H9 (cell line): ENCODE data around the gene RHOJ. TPM values are rescaled to one million over a fixed set of nuclear protein-coding genes. Genes with fewer than 3 reads are reported as not detected.

Experiments used
- DNase-seq: peaks from one replicate; pipeline ENCODE4 v3.0.0-alpha.2; 2017
- H2AFZ ChIP-seq: one replicate; pipeline ENCODE4 v1.6.1; 2013; ENCODE audit warnings: mild to moderate bottlenecking, low read length, control low read depth, moderate library complexity
- H2AK5ac ChIP-seq: 2 replicates; pipeline ENCODE4 v1.6.1; 2013; ENCODE audit warnings: low read length, control low read depth, mixed read lengths; ENCODE audit not compliant: insufficient read length
- H2BK120ac ChIP-seq: one replicate; pipeline ENCODE4 v1.6.1; 2013; ENCODE audit warnings: low read depth, mild to moderate bottlenecking, low read length, control low read depth, inconsistent platforms; ENCODE audit not compliant: poor library complexity, severe bottlenecking
- H2BK12ac ChIP-seq: 2 replicates; pipeline ENCODE4 v1.6.1; 2013; ENCODE audit warnings: low read length, control low read depth, mixed read lengths, low read depth; ENCODE audit not compliant: insufficient read length
- H2BK15ac ChIP-seq: 2 replicates; pipeline ENCODE4 v1.6.1; 2013; ENCODE audit warnings: low read depth, low read length, control low read depth
- H2BK20ac ChIP-seq: one replicate; pipeline ENCODE4 v1.6.1; 2013; ENCODE audit warnings: low read depth, mild to moderate bottlenecking, low read length, control low read depth, inconsistent platforms; ENCODE audit not compliant: poor library complexity, severe bottlenecking
- H2BK5ac ChIP-seq: 2 replicates; pipeline ENCODE4 v1.6.1; 2013; ENCODE audit warnings: low read length, control low read depth, mixed read lengths; ENCODE audit not compliant: insufficient read length
- H3K14ac ChIP-seq: 2 replicates; pipeline ENCODE4 v1.6.1; 2013; ENCODE audit warnings: low read length, control low read depth; ENCODE audit not compliant: insufficient read depth
- H3K18ac ChIP-seq: 2 replicates; pipeline ENCODE4 v1.6.1; 2013; ENCODE audit warnings: low read depth, mild to moderate bottlenecking, mixed read lengths, low read length, control low read depth; ENCODE audit not compliant: insufficient read length
- H3K23ac ChIP-seq: 2 replicates; pipeline ENCODE4 v1.6.1; 2013; ENCODE audit warnings: low read length, control low read depth, mixed read lengths, low read depth; ENCODE audit not compliant: insufficient read length
- H3K23me2 ChIP-seq: 2 replicates; pipeline ENCODE4 v1.6.1; 2013; ENCODE audit warnings: low read depth, mild to moderate bottlenecking, mixed read lengths, low read length, control low read depth; ENCODE audit not compliant: insufficient read length, poor library complexity, severe bottlenecking
- H3K27ac ChIP-seq: 2 replicates; pipeline ENCODE4 v1.5.1; 2013; ENCODE audit warnings: low read length, control low read depth, mixed read lengths, low read depth; ENCODE audit not compliant: insufficient read length
- H3K27me3 ChIP-seq: 2 replicates; pipeline ENCODE4 v1.6.1; 2013; ENCODE audit warnings: low read length, control low read depth, inconsistent platforms; ENCODE audit not compliant: insufficient read depth
- H3K4ac ChIP-seq: 2 replicates; pipeline ENCODE4 v1.6.1; 2013; ENCODE audit warnings: low read depth, mild to moderate bottlenecking, control low read depth, inconsistent platforms, low read length, moderate library complexity
- H3K4me1 ChIP-seq: 2 replicates; pipeline ENCODE4 v1.6.1; 2013; ENCODE audit warnings: low read length, control low read depth, inconsistent platforms; ENCODE audit not compliant: insufficient read depth
- H3K4me2 ChIP-seq: 2 replicates; pipeline ENCODE4 v1.6.1; 2013; ENCODE audit warnings: low read length, control low read depth, mixed read lengths; ENCODE audit not compliant: insufficient read length, insufficient read depth
- H3K56ac ChIP-seq: 2 replicates; pipeline ENCODE4 v1.6.1; 2013; ENCODE audit warnings: low read depth, mild to moderate bottlenecking, mixed read lengths, low read length, control low read depth; ENCODE audit not compliant: insufficient read length
- H3K79me1 ChIP-seq: 2 replicates; pipeline ENCODE4 v1.6.1; 2013; ENCODE audit warnings: low read depth, mild to moderate bottlenecking, moderate library complexity, low read length, control low read depth, inconsistent platforms; ENCODE audit not compliant: insufficient read depth, poor library complexity, severe bottlenecking
- H3K79me2 ChIP-seq: 2 replicates; pipeline ENCODE4 v1.6.1; 2013; ENCODE audit warnings: low read length, control low read depth, inconsistent platforms; ENCODE audit not compliant: insufficient read depth
- H3K9ac ChIP-seq: 2 replicates; pipeline ENCODE4 v1.6.1; 2013; ENCODE audit warnings: low read length, control low read depth, mixed read lengths; ENCODE audit not compliant: insufficient read length; ENCODE audit errors: extremely low read depth
- H3K9me3 ChIP-seq: one replicate; pipeline ENCODE4 v1.6.1; 2013; ENCODE audit warnings: low read depth, low read length, inconsistent platforms; ENCODE audit not compliant: control insufficient read depth
- H3T11ph ChIP-seq: one replicate; pipeline ENCODE4 v1.6.1; 2013; ENCODE audit warnings: mild to moderate bottlenecking, low read length, control low read depth, inconsistent platforms
- H4K20me1 ChIP-seq: one replicate; pipeline ENCODE4 v1.6.1; 2013; ENCODE audit not compliant: control insufficient read depth, insufficient read length, insufficient read depth
- H4K5ac ChIP-seq: 2 replicates; pipeline ENCODE4 v1.6.1; 2013; ENCODE audit warnings: low read depth, mild to moderate bottlenecking, mixed read lengths, low read length, control low read depth; ENCODE audit not compliant: insufficient read length
- H4K8ac ChIP-seq: replicated peaks from 2 replicates; pipeline ENCODE4 v1.6.1; 2013; ENCODE audit warnings: low read length, control low read depth, mixed read lengths, low read depth; ENCODE audit not compliant: insufficient read length
- H4K91ac ChIP-seq: 2 replicates; pipeline ENCODE4 v1.6.1; 2013; ENCODE audit warnings: low read depth, mild to moderate bottlenecking, moderate library complexity, mixed read lengths, low read length, control low read depth; ENCODE audit not compliant: insufficient read length
- H3K27ac Mint-ChIP-seq, 3 experiments: 2 replicates in 2 of 3; 3 replicates in 1 of 3; pipeline ENCODE4 v1.8.0; 2020 to 2021; ENCODE audit warnings: mixed read lengths in 3 of 3, mild to moderate bottlenecking in 1 of 3, moderate library complexity in 1 of 3
- H3K27me3 Mint-ChIP-seq: 2 replicates; pipeline ENCODE4 v1.8.0; 2021; ENCODE audit warnings: low read depth, mild to moderate bottlenecking, moderate library complexity, mixed read lengths
- H3K36me3 Mint-ChIP-seq, 3 experiments: 2 replicates in 2 of 3; 3 replicates in 1 of 3; pipeline ENCODE4 v1.8.0; 2020 to 2021; ENCODE audit warnings: low read depth in 3 of 3, mixed read lengths in 3 of 3; ENCODE audit not compliant: insufficient read depth in 1 of 3
- H3K4me1 Mint-ChIP-seq, 2 experiments: 2 replicates each; pipeline ENCODE4 v1.8.0; 2020; ENCODE audit warnings: mixed read lengths in 2 of 2
- H3K4me3 Mint-ChIP-seq, 2 experiments: 2 replicates in 1 of 2; 3 replicates in 1 of 2; pipeline ENCODE4 v1.8.0; 2020 to 2021; ENCODE audit warnings: mild to moderate bottlenecking in 2 of 2, mixed read lengths in 2 of 2, moderate library complexity in 1 of 2
- H3K9me3 Mint-ChIP-seq, 2 experiments: 2 replicates in 1 of 2; 3 replicates in 1 of 2; pipeline ENCODE4 v1.8.0; 2020; ENCODE audit warnings: mild to moderate bottlenecking in 2 of 2, mixed read lengths in 2 of 2, moderate library complexity in 1 of 2
- WGBS: extraction: QIAGEN DNeasy Blood & Tissue Kit; methylation state at CpG from one replicate; pipeline ENCODE4 v1.1.7; 2013; ENCODE audit warnings: missing lambda C conversion rate, low lambda C conversion rate, mixed read lengths; ENCODE audit not compliant: insufficient read length; ENCODE audit errors: extremely low coverage; 5-methylcytosine and 5-hydroxymethylcytosine counted together
- total RNA-seq: library from RNA; stranded (reverse); gene quantifications from 2 replicates; pipeline ENCODE4 v1.2.1, GENCODE V29; 2021
- TF ChIP-seq, protein P1 (sequence below): fragments of 200-600 bp; sonication (generic); conservative IDR thresholded peaks from 3 replicates; pipeline ENCODE4 v1.8.0; 2021; ENCODE audit warnings: antibody characterized with exemption, mild to moderate bottlenecking

Gene RHOJ
- total RNA-seq, 1 experiment from 2014 or later: not detected

- H2BK120ac ChIP-seq: no peak overlapping the region
- H4K20me1 ChIP-seq: no peaks in the 10 kb centered on the region
- H3K27ac Mint-ChIP-seq: no peak overlapping the region
- H2BK5ac ChIP-seq: no peak overlapping the region
- H3K23me2 ChIP-seq: no peaks in the 10 kb centered on the region
- DNase-seq: no peak
- no peak overlapping the region for H3T11ph ChIP-seq
- no peak overlapping the region for H3K27ac ChIP-seq
- H3K14ac ChIP-seq: no peak overlapping the region
- H3K4me3 Mint-ChIP-seq: no peak overlapping the region
- no peak overlapping the region for H2AK5ac ChIP-seq
- H3K4me1 ChIP-seq: no peaks in the 10 kb centered on the region
- no peak overlapping the region for H3K9ac ChIP-seq
- no peak overlapping the region for H2AFZ ChIP-seq
- no CpG with 5 or more reads among the region's 2 CpGs for WGBS
- H2BK12ac ChIP-seq: no peak overlapping the region
- H3K79me1 ChIP-seq: no peaks in the 10 kb centered on the region
- TF ChIP-seq, protein P1, sequence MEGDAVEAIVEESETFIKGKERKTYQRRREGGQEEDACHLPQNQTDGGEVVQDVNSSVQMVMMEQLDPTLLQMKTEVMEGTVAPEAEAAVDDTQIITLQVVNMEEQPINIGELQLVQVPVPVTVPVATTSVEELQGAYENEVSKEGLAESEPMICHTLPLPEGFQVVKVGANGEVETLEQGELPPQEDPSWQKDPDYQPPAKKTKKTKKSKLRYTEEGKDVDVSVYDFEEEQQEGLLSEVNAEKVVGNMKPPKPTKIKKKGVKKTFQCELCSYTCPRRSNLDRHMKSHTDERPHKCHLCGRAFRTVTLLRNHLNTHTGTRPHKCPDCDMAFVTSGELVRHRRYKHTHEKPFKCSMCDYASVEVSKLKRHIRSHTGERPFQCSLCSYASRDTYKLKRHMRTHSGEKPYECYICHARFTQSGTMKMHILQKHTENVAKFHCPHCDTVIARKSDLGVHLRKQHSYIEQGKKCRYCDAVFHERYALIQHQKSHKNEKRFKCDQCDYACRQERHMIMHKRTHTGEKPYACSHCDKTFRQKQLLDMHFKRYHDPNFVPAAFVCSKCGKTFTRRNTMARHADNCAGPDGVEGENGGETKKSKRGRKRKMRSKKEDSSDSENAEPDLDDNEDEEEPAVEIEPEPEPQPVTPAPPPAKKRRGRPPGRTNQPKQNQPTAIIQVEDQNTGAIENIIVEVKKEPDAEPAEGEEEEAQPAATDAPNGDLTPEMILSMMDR: no peak
- H3K23ac ChIP-seq: no peak overlapping the region
- H3K27me3 ChIP-seq: no peaks in the 10 kb centered on the region
- H3K18ac ChIP-seq: no peak overlapping the region
- no peaks in the 10 kb centered on the region for H3K36me3 Mint-ChIP-seq
- no peak overlapping the region for H3K4ac ChIP-seq
- no peak overlapping the region for H2BK20ac ChIP-seq
- no peak overlapping the region for H4K91ac ChIP-seq
- no peak overlapping the region for H4K8ac ChIP-seq
- H3K56ac ChIP-seq: no peak overlapping the region
- H3K27me3 Mint-ChIP-seq: no peaks in the 10 kb centered on the region
- no peaks in the 10 kb centered on the region for H3K9me3 Mint-ChIP-seq
- H3K4me2 ChIP-seq: no peak overlapping the region
- H2BK15ac ChIP-seq: no peak overlapping the region
- H3K79me2 ChIP-seq: no peaks in the 10 kb centered on the region
- H4K5ac ChIP-seq: no peak overlapping the region
- no peaks in the 10 kb centered on the region for H3K9me3 ChIP-seq
- peaks cover 23 to 29% of the 10 kb centered on the region in 2 experiments for H3K4me1 Mint-ChIP-seq
Measured at GRCh38 chr14:63292805-63293204, 88.6 kb downstream of the RHOJ start.
